GM21723 (cell line): Measurements from ENCODE around the gene TEX10.

ENCODE experiments used
- ATAC-seq: cut with Tn5 transposase; IDR thresholded peaks from one replicate; pipeline ENCODE4 v1.9.1; 2021; ENCODE audit warnings: mild to moderate bottlenecking, moderate library complexity; ENCODE audit not compliant: unreplicated experiment

TEX10 gene

DNA sequence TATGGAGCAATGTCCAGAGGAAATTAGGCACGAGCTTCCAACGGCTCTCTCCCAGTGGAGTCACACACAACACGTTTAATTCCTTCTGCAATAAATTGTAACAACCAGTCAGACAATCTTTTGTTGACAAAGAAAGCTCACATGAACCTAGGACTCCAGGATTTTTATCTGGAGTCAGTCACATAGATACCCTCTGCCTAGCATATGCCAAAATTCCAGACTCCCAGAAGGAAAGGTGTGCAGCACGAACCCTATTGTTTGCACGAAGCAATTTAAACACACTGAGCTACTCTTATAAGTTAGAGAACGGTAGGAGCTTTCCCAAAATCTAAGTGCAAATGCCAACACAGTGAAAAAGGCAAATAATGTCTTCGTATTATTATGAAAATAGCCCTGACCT lies 67.1 kb downstream of the TEX10 start:
- ATAC-seq, result no peak

DNA sequence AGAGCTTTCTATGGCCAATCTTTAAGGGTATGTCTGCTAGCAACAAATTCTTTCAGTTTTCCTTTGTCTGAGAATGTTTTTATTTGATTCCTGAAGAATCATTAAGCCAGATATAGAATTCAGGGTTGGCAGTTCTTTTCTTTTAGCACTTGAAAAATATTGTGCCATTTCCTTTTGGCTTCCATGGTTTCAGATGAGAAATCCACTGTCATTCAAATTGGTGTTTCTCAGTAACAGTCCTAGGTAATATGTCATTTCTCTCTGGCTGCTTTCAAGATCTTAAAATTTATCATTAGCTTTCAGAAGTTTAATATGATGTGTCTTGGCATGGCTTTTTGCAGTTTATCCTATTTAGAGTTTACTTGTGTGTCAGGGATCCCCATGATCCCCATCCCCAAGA lies 67.7 kb downstream of the TEX10 start:
- ATAC-seq, result no peak

DNA sequence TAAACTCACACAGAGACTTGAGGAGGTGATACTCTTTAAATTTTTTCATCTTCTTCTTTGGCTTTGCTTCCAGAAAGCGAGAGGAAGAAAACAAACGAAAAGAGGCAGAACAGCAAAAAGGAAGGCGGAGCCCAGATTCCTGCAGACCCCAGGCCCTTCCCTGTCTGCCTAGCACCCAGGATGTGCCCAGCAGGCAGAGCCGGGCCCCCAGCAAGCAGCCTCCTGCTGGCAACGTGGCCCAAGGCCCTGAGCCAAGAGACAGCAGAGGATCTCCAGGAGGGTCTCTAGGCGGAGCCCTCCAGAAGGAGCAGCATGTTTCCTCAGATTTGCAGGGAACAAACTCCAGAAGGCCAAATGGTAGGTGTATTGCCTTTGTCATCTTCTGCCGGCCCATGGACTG lies 68.5 kb downstream of the TEX10 start:
- no peak for ATAC-seq

DNA sequence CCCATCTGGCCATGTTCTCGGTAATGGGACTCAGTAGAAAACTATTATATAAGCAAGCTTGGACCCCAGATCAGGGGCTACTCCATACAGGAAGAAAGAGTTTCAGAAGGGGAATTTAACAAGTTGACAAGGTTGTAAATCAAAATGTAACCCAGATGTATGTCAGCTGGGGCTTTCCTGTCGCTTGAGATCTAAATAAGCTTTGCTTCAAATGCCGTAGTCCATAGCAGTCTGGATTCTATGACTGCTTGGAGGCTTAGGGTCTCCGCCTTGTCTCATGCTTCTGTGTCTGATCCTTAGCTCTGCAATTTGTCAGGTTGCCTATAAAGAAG lies 70.4 kb downstream of the TEX10 start:
- no peak for ATAC-seq

DNA sequence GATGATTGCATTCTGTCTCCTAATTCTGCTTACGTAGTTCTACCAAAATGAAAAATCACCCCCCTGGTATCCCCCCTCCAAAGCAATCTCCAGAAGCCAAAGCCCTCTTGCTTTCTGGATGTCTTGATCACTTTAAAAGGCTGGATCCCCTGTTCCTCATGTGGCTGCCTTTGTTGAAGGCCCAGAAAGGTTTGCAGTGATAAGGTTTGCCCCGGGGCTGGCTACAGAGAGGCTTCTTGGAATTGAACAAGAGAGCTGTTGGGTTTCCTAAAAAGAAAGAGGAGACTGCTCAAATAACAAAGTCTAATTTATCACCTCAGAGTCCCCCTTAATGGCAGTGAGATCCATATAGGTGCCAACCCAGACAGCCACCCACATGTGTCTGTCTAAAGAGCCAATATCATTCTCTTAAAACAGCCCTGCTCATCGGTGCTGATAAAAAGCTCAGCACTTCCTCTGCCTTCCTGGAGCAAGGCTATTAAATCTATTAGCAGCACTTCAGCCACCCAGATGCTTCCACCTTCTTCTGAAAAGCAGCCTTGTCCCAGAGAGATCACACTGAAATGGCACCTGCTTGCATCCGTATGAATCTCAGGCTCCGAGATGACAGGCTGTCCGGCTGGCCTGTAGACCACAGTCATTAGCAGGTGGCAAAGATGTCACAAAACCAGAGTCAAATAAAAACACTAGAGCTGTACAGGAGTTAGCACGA lies 70.9 kb downstream of the TEX10 start:
- no peak for ATAC-seq

DNA sequence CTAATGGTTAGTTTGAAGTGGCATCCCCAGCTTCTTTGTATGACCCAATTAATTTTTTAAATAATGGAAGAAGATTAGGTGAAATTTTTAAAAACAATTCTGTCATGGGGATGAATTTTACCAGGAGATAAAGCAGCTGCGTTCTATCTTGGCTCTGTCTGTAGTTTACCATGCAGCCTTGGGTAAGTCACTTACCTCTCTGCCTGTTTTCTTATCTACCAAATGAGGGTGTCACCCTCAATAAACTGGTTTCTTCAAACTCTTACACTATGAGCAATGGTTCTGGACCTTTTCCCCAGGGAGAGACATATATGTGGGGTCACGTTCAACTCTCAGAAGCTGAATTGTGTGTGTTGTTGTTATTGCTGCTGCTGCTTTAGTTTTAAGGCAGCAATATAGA lies 71.7 kb downstream of the TEX10 start:
- ATAC-seq, result no peak

DNA sequence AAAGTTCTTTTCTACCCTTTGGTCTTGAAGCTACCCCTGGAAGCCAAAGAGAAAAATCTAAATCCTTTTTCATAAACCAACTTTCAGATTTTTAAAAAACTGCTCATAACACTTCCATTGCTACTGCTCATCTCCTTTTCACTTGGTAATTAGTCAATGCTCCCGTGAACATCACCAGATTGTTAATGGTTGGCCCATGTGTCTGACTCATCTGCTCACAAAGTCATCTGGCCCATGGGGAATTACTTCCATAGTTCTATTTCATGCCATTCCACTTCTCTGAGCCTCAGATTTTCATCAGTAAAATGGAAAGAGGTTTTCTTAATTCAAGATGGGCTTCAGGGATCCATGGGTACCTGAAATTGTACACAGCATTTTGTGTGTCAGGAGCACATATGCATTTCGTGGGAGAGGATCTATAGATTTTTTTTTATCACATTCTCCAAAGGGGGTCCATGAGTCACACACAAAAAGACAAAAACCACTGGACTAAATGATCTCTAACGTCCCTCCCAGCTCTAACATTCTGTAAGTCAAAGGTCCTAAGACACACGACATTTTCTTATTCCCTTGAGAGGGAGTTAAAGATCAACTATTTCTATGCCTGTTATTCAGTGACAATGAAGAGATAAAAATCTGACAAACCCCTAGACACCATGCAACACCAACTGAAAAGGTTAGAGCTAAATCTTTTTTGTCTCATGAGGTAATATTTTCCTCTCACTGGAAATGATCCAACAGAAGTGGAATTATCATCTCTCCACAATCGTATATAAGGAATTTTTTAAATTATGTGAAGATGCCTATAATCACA lies 75.4 kb downstream of the TEX10 start:
- ATAC-seq, result no peak

DNA sequence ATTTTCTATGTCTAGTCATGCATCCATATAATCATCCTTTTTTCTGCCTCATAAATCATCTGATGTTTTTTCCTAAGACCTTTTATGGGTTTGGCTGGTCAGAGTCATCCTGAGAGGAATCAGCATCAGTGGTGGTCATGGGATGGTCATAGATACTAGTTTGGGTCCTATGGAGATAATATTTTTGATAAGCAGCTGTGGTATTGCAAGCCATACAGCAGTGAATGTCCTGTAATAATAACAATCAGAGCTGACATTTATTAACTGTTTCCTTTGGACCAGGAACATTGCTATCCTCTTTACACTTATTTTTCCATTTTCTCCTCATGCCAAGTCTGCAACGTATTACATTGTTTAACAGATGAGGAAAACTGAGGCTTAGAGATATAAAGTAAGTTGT lies 83.1 kb downstream of the TEX10 start:
- ATAC-seq, result no peak

DNA sequence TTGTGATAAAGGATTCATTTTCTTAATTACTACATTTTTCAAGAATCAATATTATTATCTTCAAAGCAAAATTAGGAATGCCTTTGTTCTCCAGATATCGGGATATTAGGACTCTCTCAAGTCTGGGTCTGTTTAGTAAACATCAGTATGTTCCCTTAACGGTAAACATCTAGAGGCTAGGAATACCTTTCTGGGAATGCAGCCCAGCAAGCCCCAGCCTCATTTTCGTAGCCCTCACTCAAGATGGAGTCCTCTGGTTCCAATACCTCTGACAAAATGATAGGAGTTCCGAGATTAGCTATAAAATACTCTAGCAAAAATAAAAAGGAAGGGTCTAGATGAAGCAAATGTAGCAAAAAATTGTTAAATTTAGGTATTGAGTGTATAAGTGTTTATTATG lies 84.5 kb downstream of the TEX10 start:
- no peak for ATAC-seq

DNA sequence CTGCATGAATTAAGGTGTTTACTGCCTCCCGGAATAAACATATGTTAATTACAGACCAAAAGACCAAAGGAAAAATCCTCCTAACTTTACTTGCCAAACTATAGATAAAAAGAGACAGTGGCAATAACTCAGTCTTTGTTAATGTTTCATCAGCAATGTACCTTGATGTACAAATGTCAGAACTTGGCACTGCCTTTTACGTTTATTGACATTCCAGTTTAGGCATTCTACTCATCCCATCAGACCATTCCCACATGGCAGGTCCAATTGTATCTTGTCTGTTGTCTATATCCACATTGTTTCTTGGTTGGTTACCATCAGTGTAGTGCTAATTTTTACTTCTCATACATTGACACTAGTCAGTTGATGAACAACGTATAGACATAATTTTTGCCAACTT lies 85.5 kb downstream of the TEX10 start:
- ATAC-seq, result no peak
